Spleen (tissue), 7 donors: ENCODE data around the gene CHD6.

Experiments
- CTCF ChIP-seq, 11 experiments: fragments of 200-600 bp in 7 of 11; fragments of 450-650 bp in 4 of 11; sonication (generic) in 4 of 11; IDR thresholded peaks in 8 of 11; conservative IDR thresholded peaks in 3 of 11; 1 replicate in 7 of 11; 2 replicates in 4 of 11; pipeline versions ENCODE4 v1.4.0 to v1.8.0; 2016 to 2021; ENCODE audit warnings: antibody characterized with exemption in 11 of 11, inconsistent platforms in 4 of 11, mild to moderate bottlenecking in 1 of 11
- POLR2A ChIP-seq, 3 donors: fragments of 450-650 bp; IDR thresholded peaks; one replicate each; pipeline ENCODE4 v1.5.1; 2017; ENCODE audit warnings: antibody characterized with exemption in 3 of 3, mild to moderate bottlenecking in 1 of 3
- POLR2AphosphoS5 ChIP-seq, 3 donors: sonication (generic); formaldehyde crosslinking; IDR thresholded peaks; one replicate each; pipeline ENCODE4 v1.5.1; 2017; ENCODE audit warnings: antibody characterized with exemption in 3 of 3
- donor health status: DM: no; HTN: no; CAD: no; lungs with moderate emphysema.
- donor health status: DM: no; HTN: no; CAD: no.
- donor health status: DM: no; HTN: no; CAD: no.

DNA sequence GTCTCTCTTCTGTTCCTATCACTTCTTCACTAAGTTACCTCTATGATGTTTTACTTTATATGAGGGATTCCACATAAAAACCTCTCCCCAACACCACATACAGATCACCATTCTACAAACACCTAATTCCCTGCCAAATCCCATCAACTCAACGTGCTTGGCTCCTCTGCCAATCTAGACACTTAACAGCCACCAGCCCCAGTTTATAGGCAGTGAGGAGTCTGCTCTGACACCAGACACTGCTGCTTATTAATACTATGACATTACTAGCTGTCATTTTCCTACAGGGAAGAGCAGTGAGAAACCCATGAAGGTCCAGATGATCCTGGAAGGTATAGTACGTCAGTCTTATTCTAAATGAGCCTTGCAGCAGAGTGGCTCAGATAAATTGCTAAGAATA is 104.3 kb downstream of the CHD6 start:
- TF ChIP-seq CTCF (IDR thresholded peaks at IDR 0.05 in 8 of 11, conservative IDR thresholded peaks at IDR 0.05 in 3 of 11) (no peak), POLR2A (IDR thresholded peaks at IDR 0.05) (no peak), POLR2AphosphoS5 (IDR thresholded peaks at IDR 0.05) (no peak)
